HEK293 (cell line): ENCODE data around the gene XPO5.
"Not testable (repeated sequence)": the region's sequence is repeated elsewhere in the genome, so short reads cannot be mapped to it uniquely, and the experiment has no call there.

ENCODE experiments used
- SP2 ChIP-seq: fragments of 450-650 bp; formaldehyde crosslinking; IDR thresholded peaks from 2 replicates; pipeline ENCODE4 v1.5.1; 2016; ENCODE audit warnings: missing biosample characterization, missing genetic modification characterization
- ZNF133 ChIP-seq: fragments of 450-650 bp; formaldehyde crosslinking; IDR thresholded peaks from 2 replicates; pipeline ENCODE4 v1.5.1; 2016; ENCODE audit warnings: missing biosample characterization, missing genetic modification characterization

GRCh38 chr6:43498291-43498690 is 77.5 kb downstream of the XPO5 start:
- not testable (repeated sequence) for TF ChIP-seq SP2, ZNF133 (tag by site-specific recombination)
